Chondrocyte (in vitro differentiated cells): ENCODE measurements around the gene IFIT2. TPM values are rescaled to one million over a fixed set of nuclear protein-coding genes. Genes with fewer than 3 reads are reported as not detected.
"Not testable (repeated sequence)": the region's sequence is repeated elsewhere in the genome, so short reads cannot be mapped to it uniquely, and the experiment has no call there.

Experiments
- DNase-seq: peaks from one replicate; pipeline ENCODE4 v3.0.0; 2021; ENCODE audit warnings: mixed read lengths, low spot score
- H3K27ac Mint-ChIP-seq: one replicate; pipeline ENCODE4 v1.8.0; 2021; ENCODE audit warnings: mild to moderate bottlenecking, moderate library complexity, mixed read lengths; ENCODE audit not compliant: unreplicated experiment
- H3K27me3 Mint-ChIP-seq: 2 replicates; pipeline ENCODE4 v1.8.0; 2021; ENCODE audit warnings: low read depth, mixed read lengths
- H3K36me3 Mint-ChIP-seq: 2 replicates; pipeline ENCODE4 v1.8.0; 2021; ENCODE audit warnings: low read depth, mixed read lengths
- H3K4me1 Mint-ChIP-seq: 2 replicates; pipeline ENCODE4 v1.8.0; 2021; ENCODE audit warnings: low read depth, mild to moderate bottlenecking, mixed read lengths
- H3K4me3 Mint-ChIP-seq: one replicate; pipeline ENCODE4 v1.8.0; 2021; ENCODE audit warnings: mild to moderate bottlenecking, moderate library complexity, mixed read lengths; ENCODE audit not compliant: unreplicated experiment
- H3K9me3 Mint-ChIP-seq: 2 replicates; pipeline ENCODE4 v1.8.0; 2021; ENCODE audit warnings: low read depth, mixed read lengths
- CTCF ChIP-seq: fragments of 200-600 bp; sonication (generic); IDR thresholded peaks from 2 replicates; pipeline ENCODE4 v1.5.0; 2021; ENCODE audit warnings: antibody characterized with exemption, mild to moderate bottlenecking, moderate library complexity
- total RNA-seq: library from RNA; stranded (reverse); gene quantifications from 3 replicates; pipeline ENCODE4 v1.2.1, GENCODE V29; 2021

The IFIT2 gene
- total RNA-seq, 1 donor from 2014 or later, result 3.3 TPM

GRCh38 chr10:89279421-89279869, 22.4 kb upstream of the IFIT2 start:
- Mint-ChIP-seq H3K4me1 (peaks cover 92% of the 10 kb centered on the region), H3K27ac (peak overlapping the region; percentile 95), H3K27me3 (no peaks in the 10 kb centered on the region), H3K36me3 (no peaks in the 10 kb centered on the region), H3K9me3 (peaks cover 5% of the 10 kb centered on the region), H3K4me3 (no peak overlapping the region)
- DNase-seq, result no peak
- TF ChIP-seq CTCF, result no peak

GRCh38 chr10:89280508-89280907, 21.3 kb upstream of the IFIT2 start:
- Mint-ChIP-seq H3K27ac (peak overlapping the region; percentile 63), H3K4me3 (no peak overlapping the region), H3K27me3 (no peaks in the 10 kb centered on the region), H3K4me1 (peaks cover 92% of the 10 kb centered on the region), H3K36me3 (no peaks in the 10 kb centered on the region), H3K9me3 (peaks cover 5% of the 10 kb centered on the region)
- no peak for TF ChIP-seq CTCF
- no peak for DNase-seq

- no peak for TF ChIP-seq CTCF
- Mint-ChIP-seq H3K9me3 (peaks cover 5% of the 10 kb centered on the region), H3K4me1 (peaks cover 90% of the 10 kb centered on the region)
Observed at GRCh38 chr10:89281606-89282395, 20.0 kb upstream of the IFIT2 start.

GRCh38 chr10:89283025-89283935, 18.6 kb upstream of the IFIT2 start:
- DNase-seq, result no peak
- Mint-ChIP-seq H3K27me3 (no peaks in the 10 kb centered on the region), H3K36me3 (no peaks in the 10 kb centered on the region), H3K9me3 (peaks cover 5% of the 10 kb centered on the region), H3K4me3 (peak overlapping the region; percentile 41), H3K4me1 (peaks cover 76% of the 10 kb centered on the region), H3K27ac (peak overlapping the region; percentile 94)
- no peak for TF ChIP-seq CTCF

More at GRCh38 chr10:89281606-89282395, 20.0 kb upstream of the IFIT2 start:
- Mint-ChIP-seq H3K36me3 (no peaks in the 10 kb centered on the region), H3K27me3 (no peaks in the 10 kb centered on the region), H3K27ac (peak overlapping the region; percentile 94), H3K4me3 (no peak overlapping the region)
- DNase-seq, result no peak

GRCh38 chr10:89283936-89284475, 17.8 kb upstream of the IFIT2 start:
- H3K27me3 Mint-ChIP-seq, result no peaks in the 10 kb centered on the region
- H3K27ac Mint-ChIP-seq, result peak overlapping the region; percentile 94
- H3K9me3 Mint-ChIP-seq, result peaks cover 5% of the 10 kb centered on the region
- peaks cover 70% of the 10 kb centered on the region for H3K4me1 Mint-ChIP-seq
- H3K4me3 Mint-ChIP-seq, result peak overlapping the region; percentile 41
- H3K36me3 Mint-ChIP-seq, result no peaks in the 10 kb centered on the region
- no peak for TF ChIP-seq CTCF
- no peak for DNase-seq

- H3K4me1 Mint-ChIP-seq, result peaks cover 63% of the 10 kb centered on the region
- peak overlapping the region; percentile 86 for H3K27ac Mint-ChIP-seq
- DNase-seq, H3K4me3 Mint-ChIP-seq, H3K9me3 Mint-ChIP-seq, H3K36me3 Mint-ChIP-seq, H3K27me3 Mint-ChIP-seq: not testable (repeated sequence)
Observed at GRCh38 chr10:89284711-89285110, 17.1 kb upstream of the IFIT2 start.

- H3K36me3 Mint-ChIP-seq, H3K27me3 Mint-ChIP-seq, H3K9me3 Mint-ChIP-seq, H3K4me3 Mint-ChIP-seq, DNase-seq: not testable (repeated sequence)
- Mint-ChIP-seq H3K27ac (peak overlapping the region; percentile 86), H3K4me1 (peaks cover 59% of the 10 kb centered on the region)
Observed at GRCh38 chr10:89285303-89285702, 16.5 kb upstream of the IFIT2 start.
